PC-9 (cell line): ENCODE measurements around the gene EGFR. TPM values are rescaled to one million over a fixed set of nuclear protein-coding genes. Genes with fewer than 3 reads are reported as not detected.

Experiments used
- BruUV-seq: library from RNA; stranded (reverse); fragments of 400-500 nt; replicated peaks from 2 replicates; lab custom pipeline; 2021; lab: Mats Ljungman, UMichigan
- CTCF ChIA-PET: fragments of 300-600 bp; sonication (Branson Sonifier 250); formaldehyde crosslinking; loops from one replicate; lab custom pipeline; 2022; ENCODE audit warnings: antibody characterized with exemption; lab: Charles Lee
- POLR2A ChIA-PET: fragments of 300-600 bp; sonication (Branson Sonifier 250); formaldehyde crosslinking; loops from one replicate; lab custom pipeline; 2022; ENCODE audit warnings: antibody characterized with exemption; ENCODE audit not compliant: unreplicated experiment; lab: Charles Lee
- DNase-seq, 2 experiments: peaks; one replicate each; pipeline versions ENCODE4 v3.0.0 to v3.0.0-alpha.2; 2015 to 2022; ENCODE audit warnings: mixed read lengths in 1 of 2
- H2AFZ ChIP-seq: fragments of 200-600 bp; sonication (generic); 2 replicates; pipeline ENCODE4 v1.8.1; 2017; ENCODE audit warnings: antibody characterized with exemption
- H3F3A ChIP-seq: fragments of 200-600 bp; sonication (generic); 2 replicates; pipeline ENCODE4 v1.8.1; 2017; ENCODE audit warnings: antibody characterized with exemption, mild to moderate bottlenecking, low read depth; ENCODE audit not compliant: insufficient read depth
- H3K27ac ChIP-seq: fragments of 200-600 bp; sonication (generic); 2 replicates; pipeline ENCODE4 v1.6.1; 2016; ENCODE audit warnings: mixed run types
- H3K27me3 ChIP-seq: fragments of 200-600 bp; sonication (generic); 2 replicates; pipeline ENCODE4 v1.6.1; 2016; ENCODE audit warnings: low read depth, mixed run types; ENCODE audit not compliant: insufficient read depth
- H3K36me3 ChIP-seq: fragments of 200-600 bp; sonication (generic); 2 replicates; pipeline ENCODE4 v1.6.1; 2016; ENCODE audit warnings: low read depth, mixed run types
- H3K4me1 ChIP-seq: fragments of 200-600 bp; sonication (generic); replicated peaks from 2 replicates; pipeline ENCODE4 v1.6.1; 2016; ENCODE audit warnings: mixed run types; ENCODE audit not compliant: insufficient read depth
- H3K4me2 ChIP-seq: fragments of 200-600 bp; sonication (generic); 2 replicates; pipeline ENCODE4 v1.6.1; 2017; ENCODE audit warnings: mixed run types
- H3K4me3 ChIP-seq: fragments of 200-600 bp; sonication (generic); 2 replicates; pipeline ENCODE4 v1.6.1; 2016; ENCODE audit warnings: mixed run types
- H3K79me2 ChIP-seq: fragments of 200-600 bp; sonication (generic); 2 replicates; pipeline ENCODE4 v1.6.1; 2017; ENCODE audit warnings: low read depth, mixed run types
- H3K9me2 ChIP-seq: fragments of 200-600 bp; sonication (generic); 2 replicates; pipeline ENCODE4 v1.8.1; 2017; ENCODE audit warnings: mild to moderate bottlenecking; ENCODE audit not compliant: insufficient read depth
- H3K9me3 ChIP-seq: fragments of 200-600 bp; sonication (generic); 2 replicates; pipeline ENCODE4 v1.8.1; 2016; ENCODE audit warnings: low read depth; ENCODE audit not compliant: insufficient read depth
- H4K20me1 ChIP-seq: fragments of 200-600 bp; sonication (generic); 2 replicates; pipeline ENCODE4 v1.8.1; 2017; ENCODE audit not compliant: insufficient read depth
- CTCF ChIP-seq: fragments of 200-600 bp; sonication (generic); conservative IDR thresholded peaks from 2 replicates; pipeline ENCODE4 v1.6.1; 2017; ENCODE audit warnings: mixed run types, antibody characterized with exemption, mild to moderate bottlenecking, moderate library complexity
- EZH2 ChIP-seq: fragments of 200-600 bp; sonication (generic); IDR thresholded peaks from 2 replicates; pipeline ENCODE4 v1.8.0; 2017; ENCODE audit warnings: antibody characterized with exemption, low read depth
- intact Hi-C: fragments of 100-400 bp; cut with micrococcal nuclease; formaldehyde crosslinking; loops from one replicate; pipeline ENCODE4 v1.10.0; 2022; ENCODE audit not compliant: unreplicated experiment
- total RNA-seq: library from RNA; stranded (reverse); gene quantifications from 2 replicates; pipeline ENCODE4 v1.2.3, GENCODE V29; 2021

EGFR gene
- total RNA-seq, 1 experiment from 2014 or later: 342 TPM

- no peaks in the 10 kb centered on the region for H3K27me3 ChIP-seq
- TF ChIP-seq EZH2: no peak
- no peak for TF ChIP-seq CTCF
- H3K4me1 ChIP-seq: peaks cover 46% of the 10 kb centered on the region
- H3K4me3 ChIP-seq: no peak overlapping the region
- peak overlapping the region; percentile 36 for H3K27ac ChIP-seq
- no TSS peak for BruUV-seq
- ChIA-PET POLR2A (interaction anchor here (0.6 kb wide), 1 partner anchor 112 kb away, joined by 10 read pairs; no protein-coding TSS in a partner anchor), CTCF (no interaction called here)
- H3K36me3 ChIP-seq: peaks cover 72% of the 10 kb centered on the region
- no peak overlapping the region for H2AFZ ChIP-seq
- H3K9me3 ChIP-seq: no peaks in the 10 kb centered on the region
- H3K4me2 ChIP-seq: no peak overlapping the region
- intact Hi-C loops: no loop called here
- no peak for DNase-seq
- H3K79me2 ChIP-seq: peaks cover 100% of the 10 kb centered on the region
- H4K20me1 ChIP-seq: no peaks in the 10 kb centered on the region
- H3K9me2 ChIP-seq: no peaks in the 10 kb centered on the region
- H3F3A ChIP-seq: peaks cover 68% of the 10 kb centered on the region
Observed at GRCh38 chr7:55059021-55059420, 40.2 kb downstream of the EGFR start.

- H3K36me3 ChIP-seq: peaks cover 66% of the 10 kb centered on the region
- H3K27ac ChIP-seq: peak overlapping the region; percentile 96; the same call in 1 of the 2 replicates
- intact Hi-C loops: no loop called here
- no peak overlapping the region for H3K4me2 ChIP-seq
- H3K9me2 ChIP-seq: no peaks in the 10 kb centered on the region
- TF ChIP-seq CTCF: no peak
- TF ChIP-seq EZH2: no peak
- BruUV-seq: no TSS peak
- no peaks in the 10 kb centered on the region for H4K20me1 ChIP-seq
- H3K4me3 ChIP-seq: no peak overlapping the region
- peaks cover 98% of the 10 kb centered on the region for H3K79me2 ChIP-seq
- DNase-seq: no peak
- ChIA-PET CTCF (no interaction called here), POLR2A (no interaction called here)
- no peak overlapping the region for H2AFZ ChIP-seq
- peaks cover 46% of the 10 kb centered on the region for H3K4me1 ChIP-seq
- H3K27me3 ChIP-seq: no peaks in the 10 kb centered on the region
- H3F3A ChIP-seq: peaks cover 69% of the 10 kb centered on the region
- H3K9me3 ChIP-seq: no peaks in the 10 kb centered on the region
Observed at GRCh38 chr7:55060085-55060484, 41.3 kb downstream of the EGFR start.

GRCh38 chr7:55060636-55061022 is 41.8 kb downstream of the EGFR start:
- Histone ChIP-seq H2AFZ (no peak overlapping the region), H3K27ac (peak overlapping the region; percentile 96; the same call in 1 of the 2 replicates), H3K36me3 (peaks cover 63% of the 10 kb centered on the region), H3K9me2 (no peaks in the 10 kb centered on the region), H3K9me3 (no peaks in the 10 kb centered on the region), H3K79me2 (peaks cover 92% of the 10 kb centered on the region), H3K4me3 (no peak overlapping the region), H3K4me2 (no peak overlapping the region), H3K27me3 (no peaks in the 10 kb centered on the region), H3F3A (peaks cover 72% of the 10 kb centered on the region), H4K20me1 (no peaks in the 10 kb centered on the region), H3K4me1 (peaks cover 46% of the 10 kb centered on the region)
- TF ChIP-seq CTCF (no peak), EZH2 (no peak)
- no TSS peak for BruUV-seq
- DNase-seq: no peak
- POLR2A ChIA-PET: no interaction called here
- intact Hi-C loops: no loop called here
- CTCF ChIA-PET: interaction anchor here (0.7 kb wide), 1 partner anchor 1178 kb away, joined by 6 read pairs; no protein-coding TSS in a partner anchor
